ENCODE results near the gene UBASH3A.
"Not testable (repeated sequence)": the region's sequence is repeated elsewhere in the genome, so short reads cannot be mapped to it uniquely, and the experiment has no call there.

Gene UBASH3A

GRCh38 chr21:42392731-42393442, 10.8 kb upstream of the UBASH3A start:
- DNase-seq, result no peak

GRCh38 chr21:42393443-42393950, 10.2 kb upstream of the UBASH3A start:
- peak; percentile 32 for DNase-seq

- no peak for DNase-seq
Observed at GRCh38 chr21:42395302-42395701, 8.4 kb upstream of the UBASH3A start.

- DNase-seq, result no peak
Observed at GRCh38 chr21:42395905-42396651, 7.6 kb upstream of the UBASH3A start, which contains the start of gene TMPRSS3. Gene TMPRSS3, minus strand, starts transcription at chr21:42396052. Its CDS starts 635 bp downstream, at chr21:42395417.

- DNase-seq, result peak; percentile 54
Observed at GRCh38 chr21:42396799-42397745, 6.6 kb upstream of the UBASH3A start.

- no peak for DNase-seq
Observed at GRCh38 chr21:42397746-42398394, 5.8 kb upstream of the UBASH3A start.

GRCh38 chr21:42398436-42399028, 5.2 kb upstream of the UBASH3A start:
- DNase-seq, result peak; percentile 53

- no peak for DNase-seq
Observed at GRCh38 chr21:42400525-42400924, 3.2 kb upstream of the UBASH3A start.

GRCh38 chr21:42401154-42401553, 2.5 kb upstream of the UBASH3A start:
- no peak for DNase-seq

- no peak for DNase-seq
Observed at GRCh38 chr21:42401820-42402251, 1.9 kb upstream of the UBASH3A start.

GRCh38 chr21:42404539-42404938, 837 bp downstream of the UBASH3A start:
- no peak for DNase-seq

- no peak for DNase-seq
Observed at GRCh38 chr21:42405064-42406013, 1.6 kb downstream of the UBASH3A start.

GRCh38 chr21:42406201-42406621, 2.5 kb downstream of the UBASH3A start:
- no peak for DNase-seq

GRCh38 chr21:42406866-42407265, 3.2 kb downstream of the UBASH3A start:
- no peak for DNase-seq

GRCh38 chr21:42407476-42407875, 3.8 kb downstream of the UBASH3A start:
- no peak for DNase-seq

GRCh38 chr21:42408718-42409117, 5.0 kb downstream of the UBASH3A start:
- not testable (repeated sequence) for DNase-seq

GRCh38 chr21:42409366-42409765, 5.7 kb downstream of the UBASH3A start:
- DNase-seq, result no peak

GRCh38 chr21:42411197-42411869, 7.6 kb downstream of the UBASH3A start:
- DNase-seq, result peak; percentile 61

GRCh38 chr21:42411891-42412635, 8.4 kb downstream of the UBASH3A start:
- DNase-seq, result no peak

Data from NCI-H69 (cell line).